Astrocyte (in vitro differentiated cells and primary cell): ENCODE data around the gene PDP2.

Experiments used
- EZH2 ChIP-seq: IDR thresholded peaks from 2 replicates; pipeline ENCODE4 v1.6.1; 2012; ENCODE audit warnings: mild to moderate bottlenecking, low read length, inconsistent platforms; ENCODE audit not compliant: insufficient read depth
- TF ChIP-seq, protein P1 (sequence below): IDR thresholded peaks from 2 replicates; pipeline ENCODE4 v1.5.1; 2011; ENCODE audit warnings: low read depth, mild to moderate bottlenecking, inconsistent platforms, low read length, moderate library complexity; ENCODE audit not compliant: insufficient read depth

DNA sequence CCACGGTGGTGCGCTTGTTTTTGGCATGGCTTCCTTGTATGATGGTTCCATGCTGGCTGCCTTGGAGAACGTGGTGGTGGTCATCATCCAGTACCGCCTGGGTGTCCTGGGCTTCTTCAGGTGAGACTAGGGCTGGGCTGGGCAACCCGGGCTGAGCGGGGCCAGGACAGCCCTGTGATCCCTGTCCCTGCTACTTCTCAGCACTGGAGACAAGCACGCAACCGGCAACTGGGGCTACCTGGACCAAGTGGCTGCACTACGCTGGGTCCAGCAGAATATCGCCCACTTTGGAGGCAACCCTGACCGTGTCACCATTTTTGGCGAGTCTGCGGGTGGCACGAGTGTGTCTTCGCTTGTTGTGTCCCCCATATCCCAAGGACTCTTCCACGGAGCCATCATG is 59.9 kb downstream of the PDP2 start:
- TF ChIP-seq, protein P1, sequence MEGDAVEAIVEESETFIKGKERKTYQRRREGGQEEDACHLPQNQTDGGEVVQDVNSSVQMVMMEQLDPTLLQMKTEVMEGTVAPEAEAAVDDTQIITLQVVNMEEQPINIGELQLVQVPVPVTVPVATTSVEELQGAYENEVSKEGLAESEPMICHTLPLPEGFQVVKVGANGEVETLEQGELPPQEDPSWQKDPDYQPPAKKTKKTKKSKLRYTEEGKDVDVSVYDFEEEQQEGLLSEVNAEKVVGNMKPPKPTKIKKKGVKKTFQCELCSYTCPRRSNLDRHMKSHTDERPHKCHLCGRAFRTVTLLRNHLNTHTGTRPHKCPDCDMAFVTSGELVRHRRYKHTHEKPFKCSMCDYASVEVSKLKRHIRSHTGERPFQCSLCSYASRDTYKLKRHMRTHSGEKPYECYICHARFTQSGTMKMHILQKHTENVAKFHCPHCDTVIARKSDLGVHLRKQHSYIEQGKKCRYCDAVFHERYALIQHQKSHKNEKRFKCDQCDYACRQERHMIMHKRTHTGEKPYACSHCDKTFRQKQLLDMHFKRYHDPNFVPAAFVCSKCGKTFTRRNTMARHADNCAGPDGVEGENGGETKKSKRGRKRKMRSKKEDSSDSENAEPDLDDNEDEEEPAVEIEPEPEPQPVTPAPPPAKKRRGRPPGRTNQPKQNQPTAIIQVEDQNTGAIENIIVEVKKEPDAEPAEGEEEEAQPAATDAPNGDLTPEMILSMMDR = no peak
- no peak for TF ChIP-seq EZH2
